ENCODE results near the gene PCDHGA1. TPM values are rescaled to one million over a fixed set of nuclear protein-coding genes. Genes with fewer than 3 reads are reported as not detected.
A peak's percentile ranks its signal among the peaks of the same experiment; 100 is the strongest.

The PCDHGA1 gene
- total and polyA plus RNA-seq, 9 of the 15 experiments (the other 6 are each of a cell fraction or from before 2014, with no cell fraction given): 0.05 to 0.26 (median 0.18) TPM; not detected in 2

- no peak for FAIRE-seq
- in situ Hi-C loops (cut with MboI) (no loop called here), intact Hi-C loops (cut with micrococcal nuclease) (no loop called here)
- H3K9me1 ChIP-seq (ENCODE audit: control insufficient read depth, insufficient read depth, low read length): no peaks in the 10 kb centered on the region
- DNase-seq (ENCODE audit: extremely low read depth in 1 of 4, low spot score in 3 of 4): no peak
- peaks cover 0 to 29% of the 10 kb centered on the region in 2 experiments; a peak in 3 of 5 replicates for H3K27me3 ChIP-seq (ENCODE audit: control insufficient read depth in 2 of 2, insufficient read depth in 2 of 2, low read length in 2 of 2)
- no peak for ATAC-seq
- no peak overlapping the region; the same call in 1 of the 2 replicates for H3K4me2 ChIP-seq (ENCODE audit: insufficient read depth, low read length)
- H3K79me2 ChIP-seq (ENCODE audit: control insufficient read depth, insufficient read depth, low read length): no peaks in the 10 kb centered on the region
- WGBS (ENCODE audit: insufficient coverage, low coverage, missing lambda C conversion rate): 18% methylated on average over 21 of the region's 21 CpGs
- peaks cover 0 to 13% of the 10 kb centered on the region in 2 experiments; a peak in 1 of 5 replicates for H3K4me1 ChIP-seq (replicated peaks in 1 of 2; ENCODE audit: control insufficient read depth in 2 of 2, insufficient read depth in 2 of 2, low read length in 2 of 2)
- H3K36me3 ChIP-seq (ENCODE audit: control insufficient read depth, insufficient read depth, low read length): no peaks in the 10 kb centered on the region
- no peaks in the 10 kb centered on the region for H3K9me3 ChIP-seq (replicated peaks; ENCODE audit: control insufficient read depth, insufficient read depth, low read depth, low read length)
- ChIA-PET CTCF (ENCODE audit: low intra/inter-chr PET ratio) (no interaction called here), POLR2A (no interaction called here)
- H3K4me3 ChIP-seq: no peak overlapping the region
- H3K27ac ChIP-seq (ENCODE audit: extremely low read depth, low read depth, low read length): no peak overlapping the region
- no peaks in the 10 kb centered on the region for H4K20me1 ChIP-seq (replicated peaks; ENCODE audit: control insufficient read depth, insufficient read depth, low read length)
- H3K9ac ChIP-seq (ENCODE audit: insufficient read depth in 1 of 2, low read depth in 2 of 2, low read length in 2 of 2): no peak overlapping the region
- no peak overlapping the region for H2AFZ ChIP-seq (ENCODE audit: low read depth, low read length)
- no TSS peak for BruUV-seq (replicated peaks)
- no peak for TF ChIP-seq CREB3 (tag; conservative IDR thresholded peaks at IDR 0.05; ENCODE audit: low read depth)
- no peak for TF ChIP-seq ZBTB33 (CRISPR knock-in tag; IDR thresholded peaks at IDR 0.05)
- no peak for TF ChIP-seq POLR2AphosphoS2 (IDR thresholded peaks at IDR 0.05; ENCODE audit: low read length)
- TF ChIP-seq SAFB2 (IDR thresholded peaks at IDR 0.05; ENCODE audit: borderline replicate concordance, low read depth, low read length, severe bottlenecking): no peak
- TF ChIP-seq ZNF316 (IDR thresholded peaks at IDR 0.05): no peak
- peak; percentile 22 to 68 for TF ChIP-seq E2F6 (IDR thresholded peaks at IDR 0.05; ENCODE audit: borderline replicate concordance in 1 of 2, extremely low read depth in 1 of 2, insufficient read depth in 1 of 2, insufficient read length in 1 of 2, low read depth in 1 of 2, low read length in 1 of 2, poor library complexity in 1 of 2, severe bottlenecking in 1 of 2)
- TF ChIP-seq BRD9 (IDR thresholded peaks at IDR 0.05; ENCODE audit: low read depth, partially characterized antibody): no peak
- TF ChIP-seq MLLT1 (IDR thresholded peaks at IDR 0.05): no peak
- no peak for TF ChIP-seq BACH1 (tag; IDR thresholded peaks at IDR 0.05)
- TF ChIP-seq PCBP2 (IDR thresholded peaks at IDR 0.05; ENCODE audit: low read depth, low read length, poor library complexity, severe bottlenecking): no peak
- no peak for TF ChIP-seq ELF4 (CRISPR knock-in tag; IDR thresholded peaks at IDR 0.05)
- no peak for TF ChIP-seq ZNF766 (CRISPR knock-in tag; conservative IDR thresholded peaks at IDR 0.05)
- TF ChIP-seq PRMT5 (CRISPR knock-in tag; IDR thresholded peaks at IDR 0.05): no peak
These were observed 63.0 kb downstream of the PCDHGA1 start for GRCh38 chr5:141393267-141393666.

All from K562 (cell line).